ENCODE data around the gene PAFAH1B2.

The PAFAH1B2 gene

GRCh38 chr11:117188620-117189081 is 44.6 kb downstream of the PAFAH1B2 start:
- Mint-ChIP-seq H3K9me3 (no peaks in the 10 kb centered on the region), H3K27ac (peak overlapping the region in 1 of 2 donors; percentile 5), H3K4me1 (no peaks in the 10 kb centered on the region), H3K27me3 (no peaks in the 10 kb centered on the region), H3K4me3 (no peak overlapping the region)
- DNase-seq, result no peak
- no peak for ATAC-seq

GRCh38 chr11:117189191-117189940 is 45.3 kb downstream of the PAFAH1B2 start:
- H3K4me1 Mint-ChIP-seq, result no peaks in the 10 kb centered on the region
- no peak overlapping the region for H3K27ac Mint-ChIP-seq
- DNase-seq (peak in 1 of 2 donors; percentile 8), ATAC-seq (no peak)
- no peaks in the 10 kb centered on the region for H3K27me3 Mint-ChIP-seq
- H3K9me3 Mint-ChIP-seq, result no peaks in the 10 kb centered on the region
- H3K4me3 Mint-ChIP-seq, result no peak overlapping the region

- H3K4me3 Mint-ChIP-seq, result no peak overlapping the region
- H3K27me3 Mint-ChIP-seq, result no peaks in the 10 kb centered on the region
- DNase-seq (no peak), ATAC-seq (no peak)
- peaks cover under 1% of the 10 kb centered on the region for H3K4me1 Mint-ChIP-seq
- no peaks in the 10 kb centered on the region for H3K9me3 Mint-ChIP-seq
- H3K27ac Mint-ChIP-seq, result no peak overlapping the region
Observed at GRCh38 chr11:117189941-117190544, 46.0 kb downstream of the PAFAH1B2 start.

GRCh38 chr11:117191680-117192400 is 47.8 kb downstream of the PAFAH1B2 start:
- Mint-ChIP-seq H3K27me3 (no peaks in the 10 kb centered on the region), H3K27ac (peak overlapping the region in 1 of 2 donors; percentile 33), H3K4me1 (peaks cover 14% of the 10 kb centered on the region), H3K9me3 (no peaks in the 10 kb centered on the region), H3K4me3 (no peak overlapping the region)
- ATAC-seq (peak; percentile 3), DNase-seq (no peak)

- H3K27ac Mint-ChIP-seq, result peak overlapping the region; percentile 52 to 67
- H3K27me3 Mint-ChIP-seq, result no peaks in the 10 kb centered on the region
- ATAC-seq, result peak; percentile 2
- H3K4me1 Mint-ChIP-seq, result peaks cover 14% of the 10 kb centered on the region
- H3K4me3 Mint-ChIP-seq, result no peak overlapping the region
- DNase-seq, result no peak
- no peaks in the 10 kb centered on the region for H3K9me3 Mint-ChIP-seq
Observed at GRCh38 chr11:117192401-117192875, 48.4 kb downstream of the PAFAH1B2 start.

GRCh38 chr11:117193130-117194020 is 49.3 kb downstream of the PAFAH1B2 start:
- DNase-seq (no peak), ATAC-seq (no peak)
- Mint-ChIP-seq H3K4me1 (peaks cover 14% of the 10 kb centered on the region), H3K4me3 (no peak overlapping the region), H3K27me3 (no peaks in the 10 kb centered on the region), H3K27ac (peak overlapping the region; percentile 52 to 85), H3K9me3 (no peaks in the 10 kb centered on the region)

- H3K4me3 Mint-ChIP-seq, result no peak overlapping the region
- no peaks in the 10 kb centered on the region for H3K9me3 Mint-ChIP-seq
- DNase-seq (no peak), ATAC-seq (no peak)
- H3K27ac Mint-ChIP-seq, result peak overlapping the region in 1 of 2 donors; percentile 84
- H3K27me3 Mint-ChIP-seq, result no peaks in the 10 kb centered on the region
- H3K4me1 Mint-ChIP-seq, result peaks cover 14% of the 10 kb centered on the region
Observed at GRCh38 chr11:117194267-117194666, 50.2 kb downstream of the PAFAH1B2 start.

GRCh38 chr11:117195258-117195657 is 51.2 kb downstream of the PAFAH1B2 start:
- H3K4me3 Mint-ChIP-seq, result no peak overlapping the region

GRCh38 chr11:117195761-117196160 is 51.7 kb downstream of the PAFAH1B2 start:
- H3K27me3 Mint-ChIP-seq, result no peaks in the 10 kb centered on the region
- H3K4me1 Mint-ChIP-seq, result peaks cover 16% of the 10 kb centered on the region
- ATAC-seq, result no peak
- H3K4me3 Mint-ChIP-seq, result no peak overlapping the region
- no peak overlapping the region for H3K27ac Mint-ChIP-seq
- no peaks in the 10 kb centered on the region for H3K9me3 Mint-ChIP-seq
- DNase-seq, result no peak

More at GRCh38 chr11:117195258-117195657, 51.2 kb downstream of the PAFAH1B2 start:
- Mint-ChIP-seq H3K27me3 (no peaks in the 10 kb centered on the region), H3K27ac (peak overlapping the region in 1 of 2 donors; percentile 19), H3K4me1 (peaks cover 14% of the 10 kb centered on the region), H3K9me3 (no peaks in the 10 kb centered on the region)
- DNase-seq (no peak), ATAC-seq (no peak)

GRCh38 chr11:117197006-117197405 is 52.9 kb downstream of the PAFAH1B2 start:
- no peak overlapping the region for H3K27ac Mint-ChIP-seq
- H3K4me1 Mint-ChIP-seq, result peaks cover 19% of the 10 kb centered on the region
- H3K9me3 Mint-ChIP-seq, result no peaks in the 10 kb centered on the region
- ATAC-seq (no peak), DNase-seq (no peak)
- H3K4me3 Mint-ChIP-seq, result no peak overlapping the region
- H3K27me3 Mint-ChIP-seq, result no peaks in the 10 kb centered on the region

- peaks cover 20% of the 10 kb centered on the region for H3K4me1 Mint-ChIP-seq
Observed at GRCh38 chr11:117197516-117198456, 53.7 kb downstream of the PAFAH1B2 start.

GRCh38 chr11:117198613-117199012 is 54.5 kb downstream of the PAFAH1B2 start:
- no peaks in the 10 kb centered on the region for H3K27me3 Mint-ChIP-seq
- no peak overlapping the region for H3K27ac Mint-ChIP-seq
- peaks cover 25% of the 10 kb centered on the region for H3K4me1 Mint-ChIP-seq
- no peak overlapping the region for H3K4me3 Mint-ChIP-seq
- DNase-seq (no peak), ATAC-seq (no peak)
- H3K9me3 Mint-ChIP-seq, result no peaks in the 10 kb centered on the region

More at GRCh38 chr11:117197516-117198456, 53.7 kb downstream of the PAFAH1B2 start:
- no peaks in the 10 kb centered on the region for H3K9me3 Mint-ChIP-seq
- DNase-seq (no peak), ATAC-seq (peak; percentile 4)
- H3K27me3 Mint-ChIP-seq, result no peaks in the 10 kb centered on the region
- peak overlapping the region in 1 of 2 donors; percentile 13 for H3K27ac Mint-ChIP-seq
- H3K4me3 Mint-ChIP-seq, result no peak overlapping the region

GRCh38 chr11:117199053-117199915 is 55.2 kb downstream of the PAFAH1B2 start, which contains the start of gene TAGLN:
TSS of gene TAGLN (plus strand) at chr11:117199370. CDS start at chr11:117203014, 3,644 bp downstream.
- ATAC-seq (peak; percentile 4), DNase-seq (no peak)
- no peak within 1 kb of the TSS for H3K4me3 Mint-ChIP-seq
- H3K27me3 Mint-ChIP-seq, result no peaks in the 10 kb centered on the region
- H3K9me3 Mint-ChIP-seq, result no peaks in the 10 kb centered on the region
- H3K27ac Mint-ChIP-seq, result peak within 1 kb of the TSS; percentile 16 to 81
- H3K4me1 Mint-ChIP-seq, result peaks cover 25% of the 10 kb centered on the region

Measured in stimulated activated naive CD8-positive, alpha-beta T cell treated with anti-CD3 and anti-CD28 coated beads, Interleukin-15, amount 100 ng/mL, for 72 hours (primary cell).